Stimulated activated effector memory CD8-positive, alpha-beta T cell treated with anti-CD3 and anti-CD28 coated beads, Interleukin-12 subunit alpha, Interleukin-12 subunit beta, amount 100 ng/mL, for 72 hours (primary cell): ENCODE measurements around the gene HOATZ.

ENCODE experiments used
- ATAC-seq: fragments of 150-1000 bp; cut with Tn5 transposase; 2 replicates; pipeline ENCODE4 v1.10.0; 2021
- DNase-seq, 2 donors: peaks; one replicate each; pipeline ENCODE4 v3.0.0; 2021 to 2022; ENCODE audit warnings: low spot score in 2 of 2
- H3K27ac Mint-ChIP-seq: one replicate; pipeline ENCODE4 v1.8.0; 2022; ENCODE audit warnings: mild to moderate bottlenecking, mixed read lengths
- H3K36me3 Mint-ChIP-seq: one replicate; pipeline ENCODE4 v1.8.0; 2022; ENCODE audit warnings: mild to moderate bottlenecking, mixed read lengths
- H3K4me1 Mint-ChIP-seq: one replicate; pipeline ENCODE4 v1.8.0; 2022; ENCODE audit warnings: mixed read lengths
- H3K4me3 Mint-ChIP-seq: one replicate; pipeline ENCODE4 v1.8.0; 2022; ENCODE audit warnings: mild to moderate bottlenecking, mixed read lengths
- H3K9me3 Mint-ChIP-seq: one replicate; pipeline ENCODE4 v1.8.0; 2022; ENCODE audit warnings: mixed read lengths

Gene HOATZ

GRCh38 chr11:111554532-111554931 lies 40.0 kb downstream of the HOATZ start:
- ATAC-seq (no peak), DNase-seq (no peak)
- H3K9me3 Mint-ChIP-seq = no peaks in the 10 kb centered on the region
- H3K4me3 Mint-ChIP-seq = no peak overlapping the region
- no peak overlapping the region for H3K27ac Mint-ChIP-seq
- no peaks in the 10 kb centered on the region for H3K4me1 Mint-ChIP-seq
- no peaks in the 10 kb centered on the region for H3K36me3 Mint-ChIP-seq

- no peak for ATAC-seq
- Mint-ChIP-seq H3K4me3 (no peak overlapping the region), H3K9me3 (no peaks in the 10 kb centered on the region), H3K36me3 (no peaks in the 10 kb centered on the region), H3K27ac (no peak overlapping the region), H3K4me1 (no peaks in the 10 kb centered on the region)
- DNase-seq = no peak
Measured at GRCh38 chr11:111555255-111555654, 40.7 kb downstream of the HOATZ start.

DNA sequence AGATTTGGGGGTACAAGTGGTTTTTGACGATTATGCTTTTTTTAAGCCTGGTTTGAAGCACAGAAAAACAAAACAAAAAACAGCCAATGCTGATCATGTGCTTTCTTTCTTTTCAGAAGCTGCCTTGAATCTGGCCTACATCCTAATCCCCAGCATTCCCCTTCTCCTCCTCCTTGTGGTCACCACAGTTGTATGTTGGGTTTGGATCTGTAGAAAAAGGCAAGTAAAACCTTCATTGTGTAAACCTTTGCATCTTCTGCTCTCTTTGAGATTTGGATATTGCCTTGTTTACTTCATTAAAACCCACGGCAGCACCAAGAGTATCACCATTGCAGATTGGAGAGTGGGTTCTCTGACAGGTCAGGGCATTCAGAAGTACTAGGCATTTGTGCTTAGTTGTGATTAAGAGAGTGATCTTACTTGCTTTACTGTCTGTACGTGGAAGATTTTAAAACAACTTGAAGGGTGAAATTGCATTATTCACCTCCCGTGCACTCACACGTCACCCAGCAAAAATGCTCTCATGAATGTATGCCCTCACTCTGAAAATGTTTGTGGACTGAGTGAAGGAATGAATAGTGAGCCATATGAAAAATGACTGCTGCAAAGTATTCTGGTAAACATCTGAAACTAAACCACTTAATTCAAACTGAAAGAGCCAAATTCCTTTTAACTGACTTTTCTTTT lies 43.0 kb downstream of the HOATZ start:
- H3K4me1 Mint-ChIP-seq = no peaks in the 10 kb centered on the region
- no peak overlapping the region for H3K27ac Mint-ChIP-seq
- no peak for DNase-seq
- no peak overlapping the region for H3K4me3 Mint-ChIP-seq
- ATAC-seq = no peak
- H3K36me3 Mint-ChIP-seq = no peaks in the 10 kb centered on the region
- H3K9me3 Mint-ChIP-seq = no peaks in the 10 kb centered on the region

GRCh38 chr11:111559800-111560464 lies 45.4 kb downstream of the HOATZ start:
- Mint-ChIP-seq H3K27ac (no peak overlapping the region), H3K4me1 (no peaks in the 10 kb centered on the region), H3K9me3 (no peaks in the 10 kb centered on the region), H3K36me3 (no peaks in the 10 kb centered on the region), H3K4me3 (no peak overlapping the region)
- ATAC-seq (no peak), DNase-seq (no peak)

DNA sequence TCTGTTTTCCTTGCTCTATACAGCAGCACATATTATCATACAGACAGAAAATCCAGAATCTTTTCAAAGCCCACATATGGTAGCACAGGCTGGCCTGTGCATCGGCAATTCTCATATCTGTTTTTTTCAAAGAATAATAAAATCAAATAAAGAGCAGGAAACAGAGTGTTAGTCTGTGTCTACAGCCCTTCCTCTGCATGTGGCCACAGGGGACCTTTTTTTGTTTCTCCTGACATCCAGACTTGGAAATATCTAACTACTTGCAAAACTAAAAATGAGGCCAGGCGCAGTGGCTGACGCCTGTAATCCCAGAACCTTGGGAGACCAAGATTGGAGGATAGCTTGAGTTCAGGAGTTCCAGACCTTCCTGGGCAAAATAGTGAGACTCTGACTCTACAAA lies 46.2 kb downstream of the HOATZ start:
- Mint-ChIP-seq H3K36me3 (no peaks in the 10 kb centered on the region), H3K4me3 (no peak overlapping the region)

DNA sequence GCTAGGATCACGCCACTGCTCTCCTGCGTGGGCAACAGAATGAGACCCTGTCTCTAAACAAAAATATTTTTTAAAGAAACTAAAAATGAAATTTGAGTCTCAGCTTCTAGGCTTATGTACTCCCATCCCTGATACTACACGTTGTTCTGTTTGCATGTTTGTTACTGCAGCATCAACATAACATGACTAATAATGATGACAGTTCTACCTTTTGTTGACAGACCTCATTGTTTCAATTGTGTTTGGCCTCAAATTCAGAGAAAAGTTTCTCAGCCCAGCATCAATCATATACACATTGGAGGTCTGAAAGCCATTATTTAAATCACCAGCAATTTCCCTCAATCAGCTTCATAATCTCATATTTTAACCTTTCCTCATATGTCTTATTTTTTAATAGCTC lies 46.7 kb downstream of the HOATZ start:
- H3K36me3 Mint-ChIP-seq = no peaks in the 10 kb centered on the region
- no peak overlapping the region for H3K27ac Mint-ChIP-seq
- ATAC-seq (no peak), DNase-seq (no peak)
- no peak overlapping the region for H3K4me3 Mint-ChIP-seq
- H3K4me1 Mint-ChIP-seq = no peaks in the 10 kb centered on the region
- no peaks in the 10 kb centered on the region for H3K9me3 Mint-ChIP-seq

More for the DNA sequence above, 46.2 kb downstream of the HOATZ start:
- no peak for DNase-seq
- H3K27ac Mint-ChIP-seq = no peak overlapping the region
- H3K9me3 Mint-ChIP-seq = no peaks in the 10 kb centered on the region
- no peak for ATAC-seq
- no peaks in the 10 kb centered on the region for H3K4me1 Mint-ChIP-seq

DNA sequence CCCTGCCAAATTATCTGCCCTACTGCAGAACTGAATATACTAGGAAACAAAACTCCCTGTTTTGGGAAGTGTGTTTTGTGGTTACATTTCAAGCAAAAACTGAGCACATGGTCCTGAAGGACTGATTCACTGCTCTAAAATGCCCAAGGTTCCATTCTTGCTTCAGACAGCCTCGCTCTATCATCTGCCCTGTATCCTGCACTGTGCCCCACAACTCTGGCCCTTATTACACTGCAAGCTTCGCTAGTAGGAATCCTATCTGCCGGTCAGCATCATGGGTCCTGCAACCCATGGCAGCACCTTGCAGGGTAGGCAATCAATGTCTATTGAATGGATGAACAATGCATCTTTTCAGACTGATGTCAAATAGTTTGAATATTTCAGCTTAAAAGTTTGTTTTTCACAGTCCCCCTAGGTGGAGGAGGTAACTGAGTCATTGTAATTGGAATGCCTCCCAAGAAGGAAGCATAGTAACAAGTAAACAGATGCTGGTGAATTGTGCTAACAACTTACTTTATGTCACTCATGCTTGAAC lies 47.3 kb downstream of the HOATZ start:
- Mint-ChIP-seq H3K4me3 (no peak overlapping the region), H3K9me3 (no peaks in the 10 kb centered on the region), H3K27ac (no peak overlapping the region), H3K4me1 (no peaks in the 10 kb centered on the region), H3K36me3 (no peaks in the 10 kb centered on the region)
- ATAC-seq (no peak), DNase-seq (no peak)

DNA sequence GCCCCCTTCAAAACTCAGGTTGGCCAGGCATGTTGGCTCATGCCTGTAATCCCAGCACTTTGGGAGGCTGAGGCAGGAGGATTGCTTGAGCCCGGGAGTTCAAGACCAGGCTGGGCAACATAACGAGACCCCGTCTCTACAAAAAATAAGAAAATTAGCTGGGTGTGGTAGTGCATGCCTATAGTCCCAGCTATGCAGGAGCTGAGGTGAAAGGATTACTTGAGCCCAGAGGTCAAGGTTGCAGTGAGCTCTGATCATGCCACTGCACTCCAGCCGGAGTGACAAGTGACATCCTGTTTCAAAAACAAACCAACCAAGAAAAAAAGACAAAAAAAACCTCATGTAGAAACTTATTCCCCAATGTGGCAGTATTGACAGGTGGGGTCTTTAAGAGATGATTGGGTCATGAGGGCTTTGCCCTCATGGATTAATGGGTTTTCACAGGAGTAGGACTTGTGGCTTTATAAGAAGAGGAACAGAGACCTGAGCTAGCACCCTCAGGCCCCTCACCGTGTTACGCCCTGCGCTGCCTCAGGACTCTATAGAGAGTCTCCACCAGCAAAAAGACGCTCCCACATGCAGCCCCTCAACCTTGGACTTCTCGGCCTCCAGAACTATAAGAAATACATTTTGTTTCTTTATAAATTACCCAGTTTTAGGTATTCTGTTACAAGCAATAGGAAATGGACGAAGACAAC lies 48.3 kb downstream of the HOATZ start:
- H3K27ac Mint-ChIP-seq = no peak overlapping the region
- ATAC-seq (no peak), DNase-seq (no peak)
- H3K9me3 Mint-ChIP-seq = no peaks in the 10 kb centered on the region
- H3K4me1 Mint-ChIP-seq = no peaks in the 10 kb centered on the region
- H3K36me3 Mint-ChIP-seq = no peaks in the 10 kb centered on the region
- H3K4me3 Mint-ChIP-seq = no peak overlapping the region

GRCh38 chr11:111565114-111565720 lies 50.6 kb downstream of the HOATZ start:
- no peaks in the 10 kb centered on the region for H3K9me3 Mint-ChIP-seq
- no peak overlapping the region for H3K4me3 Mint-ChIP-seq
- ATAC-seq (no peak), DNase-seq (peak; percentile 30 to 74)
- H3K27ac Mint-ChIP-seq = no peak overlapping the region
- no peaks in the 10 kb centered on the region for H3K4me1 Mint-ChIP-seq
- no peaks in the 10 kb centered on the region for H3K36me3 Mint-ChIP-seq

DNA sequence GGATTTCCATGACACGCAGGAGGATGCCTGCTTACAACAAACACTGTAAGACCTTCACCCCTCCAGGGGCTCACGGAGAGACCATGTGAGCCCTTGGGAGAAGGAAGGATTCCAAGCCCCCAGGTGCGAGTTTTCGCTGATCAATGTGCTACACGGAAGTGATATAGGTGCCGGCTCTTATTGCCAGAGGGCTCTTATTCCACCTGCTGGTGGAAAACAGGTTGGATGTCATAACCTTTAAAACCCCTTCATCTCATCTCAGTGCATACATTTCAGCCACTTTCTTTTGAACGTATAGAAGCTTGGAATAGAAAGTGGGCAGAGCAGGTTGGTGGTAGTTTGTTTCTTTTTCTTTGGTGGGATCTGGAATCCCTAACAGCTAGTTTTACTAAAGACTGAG lies 51.7 kb downstream of the HOATZ start:
- Mint-ChIP-seq H3K9me3 (no peaks in the 10 kb centered on the region), H3K36me3 (no peaks in the 10 kb centered on the region), H3K4me3 (no peak overlapping the region), H3K27ac (no peak overlapping the region), H3K4me1 (no peaks in the 10 kb centered on the region)
- ATAC-seq = no peak
- no peak for DNase-seq

GRCh38 chr11:111569476-111569875 lies 54.9 kb downstream of the HOATZ start:
- no peaks in the 10 kb centered on the region for H3K36me3 Mint-ChIP-seq
- DNase-seq (no peak), ATAC-seq (no peak)
- H3K4me1 Mint-ChIP-seq = no peaks in the 10 kb centered on the region
- no peak overlapping the region for H3K4me3 Mint-ChIP-seq
- H3K27ac Mint-ChIP-seq = no peak overlapping the region
- no peaks in the 10 kb centered on the region for H3K9me3 Mint-ChIP-seq

- ATAC-seq (no peak), DNase-seq (no peak)
- Mint-ChIP-seq H3K27ac (no peak overlapping the region), H3K4me3 (no peak overlapping the region), H3K4me1 (no peaks in the 10 kb centered on the region), H3K9me3 (no peaks in the 10 kb centered on the region), H3K36me3 (no peaks in the 10 kb centered on the region)
Measured at GRCh38 chr11:111570796-111571195, 56.2 kb downstream of the HOATZ start.

DNA sequence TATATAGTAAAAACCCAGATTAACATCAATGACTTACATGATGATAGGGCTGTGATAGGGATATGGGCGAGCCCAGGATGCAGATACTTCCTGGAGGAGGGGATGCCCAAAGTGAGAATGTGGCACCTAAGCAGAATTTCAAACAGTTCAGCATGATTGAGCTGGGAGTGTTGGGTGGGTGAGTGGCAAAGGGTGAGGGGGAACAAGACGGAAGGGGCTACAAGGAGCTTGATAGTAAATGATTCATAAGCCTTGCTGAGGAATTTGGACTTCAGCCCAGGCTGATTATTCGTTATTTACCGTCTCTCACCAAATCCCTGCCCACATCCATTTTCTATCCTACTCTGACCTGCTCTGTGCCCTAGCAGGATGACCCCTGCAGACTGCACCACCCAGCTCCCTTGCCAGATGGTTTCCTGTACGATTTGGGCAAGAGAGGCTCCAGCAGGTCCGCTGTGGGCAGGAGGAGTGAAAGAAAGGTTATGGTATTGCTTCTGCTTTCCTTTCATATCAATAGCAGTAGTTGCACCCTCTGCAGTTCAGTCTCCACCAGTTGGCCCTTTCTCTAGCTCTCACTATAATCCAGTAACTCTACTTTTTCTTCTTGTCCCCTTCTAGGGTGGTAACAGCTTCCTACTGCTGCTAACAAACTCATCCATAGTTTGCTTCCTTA lies 57.4 kb downstream of the HOATZ start:
- DNase-seq (no peak), ATAC-seq (no peak)
- no peaks in the 10 kb centered on the region for H3K9me3 Mint-ChIP-seq
- no peak overlapping the region for H3K27ac Mint-ChIP-seq
- H3K4me3 Mint-ChIP-seq = no peak overlapping the region
- no peaks in the 10 kb centered on the region for H3K36me3 Mint-ChIP-seq
- no peaks in the 10 kb centered on the region for H3K4me1 Mint-ChIP-seq

GRCh38 chr11:111572581-111572980 lies 58.0 kb downstream of the HOATZ start:
- no peaks in the 10 kb centered on the region for H3K4me1 Mint-ChIP-seq
- H3K27ac Mint-ChIP-seq = no peak overlapping the region
- no peak for DNase-seq
- no peaks in the 10 kb centered on the region for H3K9me3 Mint-ChIP-seq
- no peak overlapping the region for H3K4me3 Mint-ChIP-seq
- H3K36me3 Mint-ChIP-seq = no peaks in the 10 kb centered on the region
- no peak for ATAC-seq

DNA sequence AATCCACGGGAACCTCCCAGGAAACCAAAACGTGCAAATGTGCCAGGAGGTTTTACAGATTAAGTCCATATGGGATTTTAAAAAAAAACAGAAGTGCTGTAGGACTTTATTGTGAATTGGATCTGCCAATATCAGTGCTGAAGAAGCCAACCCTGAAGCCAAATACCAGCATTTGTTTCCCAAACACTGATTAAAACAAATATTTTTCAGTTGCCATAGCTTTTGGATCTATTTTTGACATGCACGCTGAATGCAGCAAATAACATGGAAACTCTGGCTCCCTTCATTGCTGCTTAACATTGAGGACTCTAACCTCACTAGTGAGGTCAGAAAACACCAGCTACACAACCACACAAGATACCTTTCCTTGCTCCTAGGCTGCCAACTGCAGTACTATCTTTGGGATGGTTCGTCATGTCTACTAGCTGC lies 59.3 kb downstream of the HOATZ start:
- Mint-ChIP-seq H3K4me3 (no peak overlapping the region), H3K9me3 (no peaks in the 10 kb centered on the region), H3K4me1 (no peaks in the 10 kb centered on the region), H3K36me3 (no peaks in the 10 kb centered on the region), H3K27ac (no peak overlapping the region)
- DNase-seq = no peak
- ATAC-seq = no peak
